Osteocyte (in vitro differentiated cells): ENCODE results near the gene THSD4. TPM values are rescaled to one million over a fixed set of nuclear protein-coding genes. Genes with fewer than 3 reads are reported as not detected.

ENCODE experiments used
- DNase-seq: peaks from one replicate; pipeline ENCODE4 v3.0.0; 2021; ENCODE audit warnings: mixed read lengths; ENCODE audit not compliant: unreplicated experiment; ENCODE audit errors: extremely low spot score
- H3K27ac Mint-ChIP-seq: one replicate; pipeline ENCODE4 v1.8.0; 2021; ENCODE audit warnings: mild to moderate bottlenecking, mixed read lengths; ENCODE audit not compliant: unreplicated experiment
- H3K27me3 Mint-ChIP-seq: one replicate; pipeline ENCODE4 v1.8.0; 2021; ENCODE audit warnings: mixed read lengths; ENCODE audit not compliant: unreplicated experiment
- H3K36me3 Mint-ChIP-seq: one replicate; pipeline ENCODE4 v1.8.0; 2021; ENCODE audit warnings: mixed read lengths; ENCODE audit not compliant: unreplicated experiment
- H3K4me1 Mint-ChIP-seq: one replicate; pipeline ENCODE4 v1.8.0; 2021; ENCODE audit warnings: mixed read lengths; ENCODE audit not compliant: unreplicated experiment
- H3K4me3 Mint-ChIP-seq: one replicate; pipeline ENCODE4 v1.8.0; 2021; ENCODE audit warnings: mild to moderate bottlenecking, moderate library complexity, mixed read lengths; ENCODE audit not compliant: unreplicated experiment
- H3K9me3 Mint-ChIP-seq: one replicate; pipeline ENCODE4 v1.8.0; 2021; ENCODE audit warnings: mixed read lengths; ENCODE audit not compliant: unreplicated experiment
- CTCF ChIP-seq: fragments of 200-600 bp; sonication (generic); IDR thresholded peaks from 2 replicates; pipeline ENCODE4 v1.5.0; 2021; ENCODE audit warnings: antibody characterized with exemption, mild to moderate bottlenecking, moderate library complexity
- total RNA-seq: library from RNA; stranded (reverse); gene quantifications from 2 replicates; pipeline ENCODE4 v1.2.1, GENCODE V29; 2021

THSD4 gene
- total RNA-seq, 1 donor from 2014 or later, result 5.7 TPM

- no peak overlapping the region for H3K27ac Mint-ChIP-seq
These were observed 25.5 kb upstream of the THSD4 start for GRCh38 chr15:71089801-71090200.

GRCh38 chr15:71091601-71092000 is 23.7 kb upstream of the THSD4 start:
- Mint-ChIP-seq H3K9me3 (peaks cover 19% of the 10 kb centered on the region), H3K36me3 (peaks cover 1% of the 10 kb centered on the region), H3K4me1 (peaks cover 6% of the 10 kb centered on the region), H3K4me3 (no peak overlapping the region), H3K27ac (no peak overlapping the region), H3K27me3 (peaks cover 27% of the 10 kb centered on the region)
- TF ChIP-seq CTCF, result no peak
- peak; percentile 27 for DNase-seq

More at GRCh38 chr15:71089801-71090200, 25.5 kb upstream of the THSD4 start:
- peaks cover 1% of the 10 kb centered on the region for H3K36me3 Mint-ChIP-seq
- H3K4me3 Mint-ChIP-seq, result no peak overlapping the region
- H3K9me3 Mint-ChIP-seq, result peaks cover 19% of the 10 kb centered on the region
- no peak for TF ChIP-seq CTCF
- DNase-seq, result no peak
- peaks cover 6% of the 10 kb centered on the region for H3K4me1 Mint-ChIP-seq
- H3K27me3 Mint-ChIP-seq, result peaks cover 42% of the 10 kb centered on the region

- Mint-ChIP-seq H3K27me3 (peaks cover 21% of the 10 kb centered on the region), H3K27ac (no peak overlapping the region), H3K4me3 (no peak overlapping the region), H3K36me3 (peaks cover 1% of the 10 kb centered on the region), H3K9me3 (peaks cover 14% of the 10 kb centered on the region), H3K4me1 (peaks cover 6% of the 10 kb centered on the region)
- no peak for TF ChIP-seq CTCF
- peak; percentile 56 for DNase-seq
These were observed 23.1 kb upstream of the THSD4 start for GRCh38 chr15:71092056-71092600.

GRCh38 chr15:71093054-71094024 is 21.9 kb upstream of the THSD4 start:
- TF ChIP-seq CTCF, result no peak
- peaks cover 7% of the 10 kb centered on the region for H3K9me3 Mint-ChIP-seq
- no peak overlapping the region for H3K4me3 Mint-ChIP-seq
- peak; percentile 57 for DNase-seq
- H3K27me3 Mint-ChIP-seq, result peaks cover 15% of the 10 kb centered on the region
- H3K27ac Mint-ChIP-seq, result no peak overlapping the region
- peaks cover 6% of the 10 kb centered on the region for H3K4me1 Mint-ChIP-seq
- peaks cover 1% of the 10 kb centered on the region for H3K36me3 Mint-ChIP-seq

GRCh38 chr15:71094137-71094536 is 21.1 kb upstream of the THSD4 start:
- H3K27me3 Mint-ChIP-seq, result peaks cover 14% of the 10 kb centered on the region
- H3K4me1 Mint-ChIP-seq, result peaks cover 6% of the 10 kb centered on the region
- H3K4me3 Mint-ChIP-seq, result no peak overlapping the region
- DNase-seq, result peak; percentile 32
- H3K36me3 Mint-ChIP-seq, result peaks cover 1% of the 10 kb centered on the region
- H3K27ac Mint-ChIP-seq, result no peak overlapping the region
- no peaks in the 10 kb centered on the region for H3K9me3 Mint-ChIP-seq
- no peak for TF ChIP-seq CTCF
